ENCODE measurements around the gene ARHGEF12. TPM values are rescaled to one million over a fixed set of nuclear protein-coding genes. Genes with fewer than 3 reads are reported as not detected.

Gene ARHGEF12
- total and polyA plus RNA-seq, 2 donors: 12.8 to 13.1 TPM

- H3K27me3 ChIP-seq (ENCODE audit: control insufficient read depth in 2 of 2, insufficient read depth in 1 of 2, low read length in 1 of 2): peaks cover 20 to 37% of the 10 kb centered on the region in 2 donors
- no peaks in the 10 kb centered on the region for H3K36me3 ChIP-seq (ENCODE audit: control insufficient read depth in 2 of 2, insufficient read depth in 2 of 2, low read length in 1 of 2)
- peaks cover 0 to 3% of the 10 kb centered on the region in 2 donors for H3K4me1 ChIP-seq (ENCODE audit: control insufficient read depth in 2 of 2, insufficient read depth in 2 of 2, low read length in 2 of 2)
- H3K27ac ChIP-seq (ENCODE audit: low read depth in 1 of 2, low read length in 1 of 2): no peak overlapping the region
- DNase-seq (ENCODE audit: low read depth in 6 of 9, low spot score in 9 of 9): no peak
- no peak overlapping the region for H3K4me3 ChIP-seq (ENCODE audit: low read length in 2 of 2)
- no peaks in the 10 kb centered on the region for H3K9me3 ChIP-seq (ENCODE audit: control insufficient read depth in 2 of 2, insufficient read depth in 1 of 2, low read length in 1 of 2)
- 93% methylated on average over 3 of the region's 3 CpGs for WGBS
Observed at GRCh38 chr11:120329556-120329955, 6.7 kb upstream of the ARHGEF12 start.

GRCh38 chr11:120330045-120330444 is 6.2 kb upstream of the ARHGEF12 start:
- WGBS: 97% methylated on average over 6 of the region's 6 CpGs
- H3K4me1 ChIP-seq (ENCODE audit: control insufficient read depth in 2 of 2, insufficient read depth in 2 of 2, low read length in 2 of 2): peaks cover 0 to 3% of the 10 kb centered on the region in 2 donors
- H3K36me3 ChIP-seq (ENCODE audit: control insufficient read depth in 2 of 2, insufficient read depth in 2 of 2, low read length in 1 of 2): no peaks in the 10 kb centered on the region
- no peak for DNase-seq (ENCODE audit: low read depth in 6 of 9, low spot score in 9 of 9)
- no peaks in the 10 kb centered on the region for H3K9me3 ChIP-seq (ENCODE audit: control insufficient read depth in 2 of 2, insufficient read depth in 1 of 2, low read length in 1 of 2)
- peaks cover 20 to 34% of the 10 kb centered on the region in 2 donors for H3K27me3 ChIP-seq (ENCODE audit: control insufficient read depth in 2 of 2, insufficient read depth in 1 of 2, low read length in 1 of 2)
- no peak overlapping the region for H3K27ac ChIP-seq (ENCODE audit: low read depth in 1 of 2, low read length in 1 of 2)
- no peak overlapping the region for H3K4me3 ChIP-seq (ENCODE audit: low read length in 2 of 2)

GRCh38 chr11:120331301-120331996 is 4.8 kb upstream of the ARHGEF12 start:
- H3K36me3 ChIP-seq (ENCODE audit: control insufficient read depth in 2 of 2, insufficient read depth in 2 of 2, low read length in 1 of 2): no peaks in the 10 kb centered on the region
- no peak for DNase-seq (ENCODE audit: low read depth in 6 of 9, low spot score in 9 of 9)
- H3K27me3 ChIP-seq (ENCODE audit: control insufficient read depth in 2 of 2, insufficient read depth in 1 of 2, low read length in 1 of 2): peaks cover 23 to 34% of the 10 kb centered on the region in 2 donors
- 92% methylated on average over 2 of the region's 2 CpGs for WGBS
- H3K4me3 ChIP-seq (ENCODE audit: low read length in 2 of 2): no peak overlapping the region
- H3K27ac ChIP-seq (ENCODE audit: low read depth in 1 of 2, low read length in 1 of 2): no peak overlapping the region
- peaks cover 0 to 4% of the 10 kb centered on the region in 2 donors for H3K4me1 ChIP-seq (ENCODE audit: control insufficient read depth in 2 of 2, insufficient read depth in 2 of 2, low read length in 2 of 2)
- H3K9me3 ChIP-seq (ENCODE audit: control insufficient read depth in 2 of 2, insufficient read depth in 1 of 2, low read length in 1 of 2): no peaks in the 10 kb centered on the region

GRCh38 chr11:120332822-120333716 is 3.1 kb upstream of the ARHGEF12 start:
- no peaks in the 10 kb centered on the region for H3K36me3 ChIP-seq (ENCODE audit: control insufficient read depth in 2 of 2, insufficient read depth in 2 of 2, low read length in 1 of 2)
- no peak overlapping the region for H3K4me3 ChIP-seq (ENCODE audit: low read length in 2 of 2)
- DNase-seq (ENCODE audit: low read depth in 6 of 9, low spot score in 9 of 9): no peak
- H3K27me3 ChIP-seq (ENCODE audit: control insufficient read depth in 2 of 2, insufficient read depth in 1 of 2, low read length in 1 of 2): peaks cover 34 to 43% of the 10 kb centered on the region in 2 donors
- H3K9me3 ChIP-seq (ENCODE audit: control insufficient read depth in 2 of 2, insufficient read depth in 1 of 2, low read length in 1 of 2): no peaks in the 10 kb centered on the region
- H3K4me1 ChIP-seq (ENCODE audit: control insufficient read depth in 2 of 2, insufficient read depth in 2 of 2, low read length in 2 of 2): peaks cover 4 to 8% of the 10 kb centered on the region in 2 donors
- WGBS: 94% methylated on average over 5 of the region's 5 CpGs
- no peak overlapping the region for H3K27ac ChIP-seq (ENCODE audit: low read depth in 1 of 2, low read length in 1 of 2)

- WGBS: 96% methylated on average over 1 of the region's 1 CpG
- peaks cover 41 to 50% of the 10 kb centered on the region in 2 donors for H3K27me3 ChIP-seq (ENCODE audit: control insufficient read depth in 2 of 2, insufficient read depth in 1 of 2, low read length in 1 of 2)
Observed at GRCh38 chr11:120333801-120334200, 2.4 kb upstream of the ARHGEF12 start.

GRCh38 chr11:120334332-120334731 is 1.9 kb upstream of the ARHGEF12 start:
- H3K4me3 ChIP-seq (ENCODE audit: low read length in 2 of 2): no peak overlapping the region
- WGBS: 74% methylated on average over 1 of the region's 1 CpG
- H3K9me3 ChIP-seq (ENCODE audit: control insufficient read depth in 2 of 2, insufficient read depth in 1 of 2, low read length in 1 of 2): no peaks in the 10 kb centered on the region
- peaks cover 41 to 55% of the 10 kb centered on the region in 2 donors for H3K27me3 ChIP-seq (ENCODE audit: control insufficient read depth in 2 of 2, insufficient read depth in 1 of 2, low read length in 1 of 2)
- H3K36me3 ChIP-seq (ENCODE audit: control insufficient read depth in 2 of 2, insufficient read depth in 2 of 2, low read length in 1 of 2): no peaks in the 10 kb centered on the region
- no peak overlapping the region for H3K27ac ChIP-seq (ENCODE audit: low read depth in 1 of 2, low read length in 1 of 2)
- DNase-seq (ENCODE audit: low read depth in 6 of 9, low spot score in 9 of 9): no peak
- peaks cover 4 to 8% of the 10 kb centered on the region in 2 donors for H3K4me1 ChIP-seq (ENCODE audit: control insufficient read depth in 2 of 2, insufficient read depth in 2 of 2, low read length in 2 of 2)

More at GRCh38 chr11:120333801-120334200, 2.4 kb upstream of the ARHGEF12 start:
- H3K36me3 ChIP-seq (ENCODE audit: control insufficient read depth in 2 of 2, insufficient read depth in 2 of 2, low read length in 1 of 2): no peaks in the 10 kb centered on the region
- no peak overlapping the region for H3K27ac ChIP-seq (ENCODE audit: low read depth in 1 of 2, low read length in 1 of 2)
- no peak for DNase-seq (ENCODE audit: low read depth in 6 of 9, low spot score in 9 of 9)
- no peak overlapping the region for H3K4me3 ChIP-seq (ENCODE audit: low read length in 2 of 2)
- H3K9me3 ChIP-seq (ENCODE audit: control insufficient read depth in 2 of 2, insufficient read depth in 1 of 2, low read length in 1 of 2): no peaks in the 10 kb centered on the region
- H3K4me1 ChIP-seq (ENCODE audit: control insufficient read depth in 2 of 2, insufficient read depth in 2 of 2, low read length in 2 of 2): peaks cover 4 to 8% of the 10 kb centered on the region in 2 donors

- no peaks in the 10 kb centered on the region for H3K9me3 ChIP-seq (ENCODE audit: control insufficient read depth in 2 of 2, insufficient read depth in 1 of 2, low read length in 1 of 2)
- H3K4me1 ChIP-seq (ENCODE audit: control insufficient read depth in 2 of 2, insufficient read depth in 2 of 2, low read length in 2 of 2): peaks cover 4 to 8% of the 10 kb centered on the region in 2 donors
- peak in 8 of 9 donors; percentile 42 to 80 (median 55) for DNase-seq (ENCODE audit: low read depth in 6 of 9, low spot score in 9 of 9)
- H3K4me3 ChIP-seq (ENCODE audit: low read length in 2 of 2): peak overlapping the region in 1 of 2 donors; percentile 42
- H3K36me3 ChIP-seq (ENCODE audit: control insufficient read depth in 2 of 2, insufficient read depth in 2 of 2, low read length in 1 of 2): no peaks in the 10 kb centered on the region
- peaks cover 43 to 62% of the 10 kb centered on the region in 2 donors for H3K27me3 ChIP-seq (ENCODE audit: control insufficient read depth in 2 of 2, insufficient read depth in 1 of 2, low read length in 1 of 2)
- WGBS: 3% methylated on average over 8 of the region's 8 CpGs
- H3K27ac ChIP-seq (ENCODE audit: low read depth in 1 of 2, low read length in 1 of 2): peak overlapping the region in 1 of 2 donors; percentile 75
Observed at GRCh38 chr11:120334894-120335462, 1.2 kb upstream of the ARHGEF12 start.

- Histone ChIP-seq H3K4me3 (ENCODE audit: low read length in 2 of 2) (peak overlapping the region; percentile 42 to 77), H3K27me3 (ENCODE audit: control insufficient read depth in 2 of 2, insufficient read depth in 1 of 2, low read length in 1 of 2) (peaks cover 44 to 67% of the 10 kb centered on the region in 2 donors), H3K4me1 (ENCODE audit: control insufficient read depth in 2 of 2, insufficient read depth in 2 of 2, low read length in 2 of 2) (peaks cover 4 to 8% of the 10 kb centered on the region in 2 donors), H3K9me3 (ENCODE audit: control insufficient read depth in 2 of 2, insufficient read depth in 1 of 2, low read length in 1 of 2) (no peaks in the 10 kb centered on the region), H3K36me3 (ENCODE audit: control insufficient read depth in 2 of 2, insufficient read depth in 2 of 2, low read length in 1 of 2) (no peaks in the 10 kb centered on the region), H3K27ac (ENCODE audit: low read depth in 1 of 2, low read length in 1 of 2) (peak overlapping the region; percentile 75)
- WGBS: 2% methylated on average over 19 of the region's 19 CpGs
- no peak for DNase-seq (ENCODE audit: low read depth in 6 of 9, low spot score in 9 of 9)
Observed at GRCh38 chr11:120335556-120335907, 681 bp upstream of the ARHGEF12 start.

Data from thymus (tissue), 11 donors.